ENCODE measurements around the gene ZNF367.
"Not testable (repeated sequence)": the region's sequence is repeated elsewhere in the genome, so short reads cannot be mapped to it uniquely, and the experiment has no call there.

The ZNF367 gene

DNA sequence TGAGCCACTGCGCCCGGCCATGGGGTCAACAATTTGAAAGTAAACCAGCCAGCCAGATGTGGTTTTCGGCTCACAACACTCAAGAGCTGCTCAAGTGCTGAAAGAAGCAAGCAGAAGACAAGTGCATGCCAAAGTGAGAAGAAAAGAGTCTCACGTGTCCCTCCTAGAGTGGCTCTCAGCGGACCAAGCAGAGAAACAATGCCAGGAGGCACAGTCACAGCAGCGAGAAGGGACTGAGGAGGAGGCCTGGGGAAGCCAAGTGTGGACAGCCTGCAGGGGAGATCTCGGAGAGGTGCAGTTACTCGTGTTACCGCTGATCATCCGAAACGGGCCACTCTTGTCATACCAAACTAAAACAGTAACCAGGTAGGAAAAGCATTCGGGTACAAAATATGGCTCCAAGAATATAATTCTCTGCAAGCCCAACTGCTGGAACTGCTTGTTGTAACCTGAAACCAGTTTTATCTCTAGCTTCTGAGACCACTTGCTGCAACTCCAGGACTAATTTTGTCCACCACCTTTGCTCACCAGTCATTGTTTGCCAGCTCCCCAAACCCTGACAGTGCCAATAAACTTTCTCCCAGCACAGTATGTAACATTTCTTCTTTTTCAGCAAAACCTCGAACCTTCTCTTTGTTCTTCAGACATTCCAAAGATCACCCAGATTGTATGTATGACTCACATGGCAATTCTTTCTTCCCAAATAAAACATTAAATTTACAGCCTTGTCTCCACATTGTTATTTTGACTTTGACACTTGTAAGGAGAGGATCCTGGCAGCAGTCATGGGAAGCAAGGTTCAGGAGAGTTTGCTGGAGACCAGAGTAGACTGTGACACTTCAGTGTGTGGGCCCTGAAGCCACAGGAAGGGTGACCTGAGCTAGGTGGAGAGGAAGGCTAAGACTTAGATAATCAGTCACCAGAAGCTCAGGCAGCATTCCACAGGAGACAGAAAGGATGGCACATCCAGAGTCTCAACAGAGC, 41.0 kb downstream of the ZNF367 start:
- in situ Hi-C loops (cut with MboI; ENCODE audit: low pct_unique_long_range_greater_than_20kb, low sequenced_read_pairs, unreplicated experiment) = no loop called here
- TF ChIP-seq, protein P1, sequence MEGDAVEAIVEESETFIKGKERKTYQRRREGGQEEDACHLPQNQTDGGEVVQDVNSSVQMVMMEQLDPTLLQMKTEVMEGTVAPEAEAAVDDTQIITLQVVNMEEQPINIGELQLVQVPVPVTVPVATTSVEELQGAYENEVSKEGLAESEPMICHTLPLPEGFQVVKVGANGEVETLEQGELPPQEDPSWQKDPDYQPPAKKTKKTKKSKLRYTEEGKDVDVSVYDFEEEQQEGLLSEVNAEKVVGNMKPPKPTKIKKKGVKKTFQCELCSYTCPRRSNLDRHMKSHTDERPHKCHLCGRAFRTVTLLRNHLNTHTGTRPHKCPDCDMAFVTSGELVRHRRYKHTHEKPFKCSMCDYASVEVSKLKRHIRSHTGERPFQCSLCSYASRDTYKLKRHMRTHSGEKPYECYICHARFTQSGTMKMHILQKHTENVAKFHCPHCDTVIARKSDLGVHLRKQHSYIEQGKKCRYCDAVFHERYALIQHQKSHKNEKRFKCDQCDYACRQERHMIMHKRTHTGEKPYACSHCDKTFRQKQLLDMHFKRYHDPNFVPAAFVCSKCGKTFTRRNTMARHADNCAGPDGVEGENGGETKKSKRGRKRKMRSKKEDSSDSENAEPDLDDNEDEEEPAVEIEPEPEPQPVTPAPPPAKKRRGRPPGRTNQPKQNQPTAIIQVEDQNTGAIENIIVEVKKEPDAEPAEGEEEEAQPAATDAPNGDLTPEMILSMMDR (IDR thresholded peaks at IDR 0.05; ENCODE audit: extremely low read depth, insufficient read depth, missing control alignments) = no peak
- DNase-seq (ENCODE audit: low spot score) = no peak

DNA sequence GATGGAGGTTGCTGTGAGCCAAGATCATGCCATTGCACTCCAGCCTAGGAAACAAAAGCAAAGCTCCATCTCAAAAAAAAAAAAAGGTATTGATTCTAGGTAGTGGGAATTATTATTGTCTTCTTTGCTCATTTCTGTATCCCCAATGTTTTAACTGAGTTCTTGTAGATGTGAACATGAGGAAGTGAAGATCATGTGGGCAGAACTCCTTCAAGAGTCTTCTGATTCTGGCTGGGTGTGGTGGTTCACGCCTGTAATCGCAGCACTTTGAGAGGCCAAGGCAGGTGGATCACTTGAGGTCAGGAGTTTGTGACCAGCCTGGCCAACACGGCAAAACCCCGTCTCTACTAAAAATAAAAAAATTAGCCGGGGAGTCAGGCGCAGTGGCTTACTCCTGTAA, 42.7 kb downstream of the ZNF367 start:
- DNase-seq (ENCODE audit: low spot score); in situ Hi-C loops (cut with MboI; ENCODE audit: low pct_unique_long_range_greater_than_20kb, low sequenced_read_pairs, unreplicated experiment): not testable (repeated sequence)

DNA sequence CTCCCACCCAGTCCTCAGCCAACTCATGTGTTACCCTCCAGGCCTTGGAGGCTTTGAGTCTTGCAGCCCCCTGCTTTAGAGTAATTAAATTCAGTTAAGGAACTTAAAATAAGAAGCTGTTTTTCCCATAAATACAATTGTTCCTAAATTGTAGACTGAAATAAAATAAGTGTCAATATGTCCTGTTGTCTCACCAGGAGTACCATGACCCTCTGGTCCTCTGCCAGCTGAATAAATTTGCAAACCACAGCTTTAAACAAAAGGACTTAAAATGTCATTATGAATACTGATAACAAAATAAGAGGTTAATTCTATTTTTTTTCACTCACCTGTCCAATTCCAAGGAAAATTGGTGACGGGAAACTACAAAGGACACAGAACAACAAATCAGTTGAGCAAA, 50.2 kb downstream of the ZNF367 start:
- in situ Hi-C loops (cut with MboI; ENCODE audit: low pct_unique_long_range_greater_than_20kb, low sequenced_read_pairs, unreplicated experiment) = no loop called here

DNA sequence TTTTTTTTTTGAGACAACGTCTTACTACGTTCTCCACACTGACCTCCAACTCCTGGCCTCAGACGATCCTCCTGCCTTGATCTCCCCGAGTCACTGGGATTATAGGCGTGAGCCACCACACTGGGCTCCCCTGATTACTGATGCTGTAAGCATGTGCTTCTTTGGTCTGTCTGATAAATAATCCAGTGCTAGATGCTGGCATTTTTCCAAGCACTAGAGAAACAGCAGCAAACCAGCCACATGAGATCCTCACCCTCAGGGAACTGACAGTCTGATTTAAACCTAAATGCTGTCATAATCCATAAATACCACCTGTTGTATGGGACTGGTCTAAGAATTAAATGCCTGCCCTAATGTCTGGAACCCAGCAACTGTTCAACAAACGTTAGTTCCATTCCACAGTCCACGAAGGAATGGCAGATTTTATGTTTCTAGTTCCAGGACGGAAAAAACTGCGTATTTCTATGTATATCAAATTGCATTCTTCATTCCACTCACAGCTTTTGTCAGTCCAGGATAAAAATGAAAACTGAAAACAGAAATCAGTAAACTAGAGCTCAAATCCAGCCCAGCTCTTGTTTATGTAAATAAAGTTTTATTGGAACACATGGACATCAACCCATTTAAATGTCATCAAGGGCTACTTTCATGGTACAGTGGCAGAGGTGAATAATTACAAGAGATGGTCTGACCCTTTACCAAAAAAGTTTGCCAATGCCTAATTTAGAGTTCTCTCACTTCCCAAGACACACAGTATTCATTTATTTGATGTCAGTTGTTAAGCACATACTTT, 54.8 kb downstream of the ZNF367 start:
- TF ChIP-seq, protein P1 (IDR thresholded peaks at IDR 0.05; ENCODE audit: extremely low read depth, insufficient read depth, missing control alignments) = no peak
- no peak for DNase-seq (ENCODE audit: low spot score)
- in situ Hi-C loops (cut with MboI; ENCODE audit: low pct_unique_long_range_greater_than_20kb, low sequenced_read_pairs, unreplicated experiment) = no loop called here

More for the DNA sequence above, 50.2 kb downstream of the ZNF367 start:
- TF ChIP-seq, protein P1 (IDR thresholded peaks at IDR 0.05; ENCODE audit: extremely low read depth, insufficient read depth, missing control alignments) = no peak
- DNase-seq (ENCODE audit: low spot score) = no peak

DNA sequence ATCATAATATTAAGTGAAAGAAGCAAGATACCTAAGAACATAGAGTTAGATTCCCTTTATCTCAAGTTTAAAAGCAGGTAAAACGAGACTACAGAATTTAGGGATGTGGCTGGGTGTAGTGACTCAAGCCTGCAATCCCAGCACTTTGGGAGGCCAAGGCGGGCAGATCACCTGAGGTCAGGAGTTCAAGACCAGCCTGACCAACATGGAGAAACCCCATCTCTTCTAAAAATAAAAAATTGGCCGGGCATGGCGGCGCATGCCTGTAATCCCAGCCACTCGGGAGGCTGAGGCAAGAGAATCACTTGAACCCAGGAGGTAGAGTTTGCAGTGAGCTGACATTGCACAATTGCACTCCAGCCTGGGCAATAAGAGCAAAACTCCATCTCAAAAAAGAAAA, 56.1 kb downstream of the ZNF367 start:
- DNase-seq (ENCODE audit: low spot score) = not testable (repeated sequence)

DNA sequence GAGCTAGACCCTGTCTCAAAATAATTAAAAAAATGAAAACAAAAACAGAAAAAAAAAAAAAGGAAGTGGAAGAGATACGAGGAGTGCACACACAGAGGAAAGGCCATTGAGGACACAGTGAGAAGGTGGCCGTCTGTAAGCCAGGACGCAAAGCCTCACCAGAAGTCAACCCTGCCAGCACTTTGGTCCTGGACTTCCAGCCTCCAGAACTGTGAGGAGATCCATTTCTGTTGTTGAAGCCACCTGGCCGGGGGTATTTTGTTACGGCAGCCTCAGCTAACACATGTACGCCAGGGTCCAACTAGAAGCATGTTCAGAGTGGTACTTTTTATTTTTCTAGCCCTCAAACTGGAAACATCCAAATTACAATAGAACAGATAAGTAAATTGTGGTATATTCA, 56.5 kb downstream of the ZNF367 start:
- no peak for DNase-seq (ENCODE audit: low spot score)
- in situ Hi-C loops (cut with MboI; ENCODE audit: low pct_unique_long_range_greater_than_20kb, low sequenced_read_pairs, unreplicated experiment) = no loop called here
- TF ChIP-seq, protein P1 (IDR thresholded peaks at IDR 0.05; ENCODE audit: extremely low read depth, insufficient read depth, missing control alignments) = no peak

More for the DNA sequence above, 56.1 kb downstream of the ZNF367 start:
- in situ Hi-C loops (cut with MboI; ENCODE audit: low pct_unique_long_range_greater_than_20kb, low sequenced_read_pairs, unreplicated experiment) = not testable (repeated sequence)

DNA sequence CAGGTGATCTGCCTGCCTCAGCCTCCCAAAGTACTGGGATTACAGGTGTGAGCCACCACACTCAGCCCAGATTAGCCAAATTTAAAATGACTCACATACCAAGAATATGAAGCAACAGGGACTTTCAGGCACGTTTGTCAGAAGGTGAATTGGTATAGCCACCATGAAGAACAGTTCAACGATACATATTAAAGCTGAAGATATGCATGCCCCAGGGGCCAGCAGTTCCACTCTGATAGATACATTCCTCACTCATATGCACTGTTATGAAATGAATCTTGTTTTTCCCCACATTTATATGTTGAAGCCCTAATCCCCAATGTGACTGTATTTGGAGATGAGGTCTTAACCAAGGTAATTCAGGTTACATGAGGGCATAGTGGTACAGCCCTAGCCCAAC, 57.2 kb downstream of the ZNF367 start:
- no peak for DNase-seq (ENCODE audit: low spot score)
- in situ Hi-C loops (cut with MboI; ENCODE audit: low pct_unique_long_range_greater_than_20kb, low sequenced_read_pairs, unreplicated experiment) = no loop called here
- TF ChIP-seq, protein P1 (IDR thresholded peaks at IDR 0.05; ENCODE audit: extremely low read depth, insufficient read depth, missing control alignments) = no peak

DNA sequence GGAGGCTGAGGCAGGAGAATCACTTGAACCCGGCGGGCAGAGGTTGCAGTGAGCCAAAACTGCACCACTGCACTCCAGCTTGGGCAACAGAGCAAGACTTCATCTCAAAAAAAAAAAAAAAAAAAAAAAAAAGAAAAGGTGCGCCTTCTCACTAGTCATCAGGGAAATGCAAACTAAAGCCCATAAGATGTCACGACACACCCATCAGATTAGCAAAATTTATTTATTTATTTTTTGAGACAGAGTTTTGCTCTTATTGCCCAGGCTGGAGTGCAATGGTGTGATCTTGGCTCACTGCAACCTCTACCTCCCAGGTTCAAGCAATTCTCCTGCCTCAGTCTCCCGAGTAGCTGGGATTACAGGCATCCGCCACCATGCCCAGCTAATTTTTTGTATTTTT, 57.6 kb downstream of the ZNF367 start:
- in situ Hi-C loops (cut with MboI; ENCODE audit: low pct_unique_long_range_greater_than_20kb, low sequenced_read_pairs, unreplicated experiment); DNase-seq (ENCODE audit: low spot score): not testable (repeated sequence)
